GM19238 (cell line): ENCODE results near the gene FBXL14.
"Not testable (repeated sequence)": the region's sequence is repeated elsewhere in the genome, so short reads cannot be mapped to it uniquely, and the experiment has no call there.

Source experiments
- DNase-seq: peaks from one replicate; pipeline ENCODE4 v3.0.0; 2011; ENCODE audit warnings: low spot score; ENCODE audit not compliant: insufficient read length

The FBXL14 gene

DNA sequence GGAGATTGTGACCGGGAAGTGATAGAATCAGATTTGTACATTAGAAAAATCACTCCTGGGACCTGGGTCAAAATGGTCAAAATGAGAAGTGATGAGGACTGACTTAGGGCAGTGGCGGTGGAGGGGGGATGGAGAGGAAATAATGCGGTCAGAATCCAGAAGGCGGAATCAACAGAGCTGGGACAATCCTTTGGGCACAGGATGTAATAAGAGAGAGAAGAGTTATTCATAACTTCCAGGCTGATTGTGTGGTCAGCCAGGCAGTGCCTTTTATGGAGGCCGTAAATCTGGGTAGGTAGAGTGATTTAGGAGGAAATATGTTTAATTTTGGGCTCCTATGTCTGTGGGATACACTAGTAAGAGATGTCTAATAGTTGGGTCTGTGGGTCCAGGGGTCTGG is 21.6 kb downstream of the FBXL14 start:
- DNase-seq = no peak

DNA sequence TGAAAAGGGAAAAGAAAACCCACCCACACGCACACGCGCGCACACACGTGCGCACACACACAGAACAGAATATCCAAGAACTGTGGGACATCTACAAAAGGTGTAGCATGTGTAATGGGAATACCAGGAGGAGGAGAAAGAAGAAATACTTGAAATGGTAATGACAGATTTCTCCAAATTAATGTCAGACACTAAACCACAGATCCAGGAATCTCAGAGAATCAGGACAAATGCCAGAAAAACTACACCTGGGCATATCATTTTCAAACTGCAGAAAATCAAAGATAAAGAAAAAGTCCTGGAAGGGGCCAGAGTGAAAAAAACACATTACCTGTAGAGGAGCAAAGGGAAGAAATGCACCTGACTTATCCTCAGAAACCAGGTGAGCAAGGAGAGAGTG is 26.5 kb downstream of the FBXL14 start:
- no peak for DNase-seq

DNA sequence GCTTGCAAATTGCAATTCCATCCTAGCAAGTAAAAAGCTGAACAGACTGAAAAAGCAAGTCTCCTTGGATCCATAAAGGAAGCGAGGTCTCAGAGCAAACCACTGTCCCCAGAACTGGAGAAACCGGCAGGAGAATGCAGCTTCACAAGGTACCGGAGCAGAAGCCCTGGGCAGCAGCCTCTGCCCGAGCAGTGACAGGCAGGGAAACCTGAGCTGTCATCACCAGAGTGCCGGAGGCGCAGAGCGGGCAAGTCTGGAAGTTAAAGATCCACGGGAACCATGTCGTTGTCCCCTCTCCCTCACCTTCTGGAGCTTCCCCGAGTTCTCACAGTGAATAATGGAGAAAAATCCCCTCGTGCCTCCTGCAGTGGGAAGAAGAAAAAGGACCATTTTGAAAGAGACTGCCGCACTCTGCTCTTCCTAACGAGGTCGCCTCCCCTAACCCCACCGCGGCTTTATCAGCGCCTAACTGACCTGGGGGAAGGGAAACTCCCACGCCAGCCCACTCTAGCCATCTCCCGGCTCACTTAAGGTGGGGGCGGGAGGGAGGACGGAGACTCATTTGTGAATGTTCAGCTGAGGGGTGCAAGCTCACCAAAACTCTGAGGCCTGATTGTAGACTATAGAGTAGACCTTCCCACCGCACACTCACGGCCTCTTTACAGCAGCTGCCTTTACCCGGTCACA is 27.8 kb downstream of the FBXL14 start:
- DNase-seq = no peak

DNA sequence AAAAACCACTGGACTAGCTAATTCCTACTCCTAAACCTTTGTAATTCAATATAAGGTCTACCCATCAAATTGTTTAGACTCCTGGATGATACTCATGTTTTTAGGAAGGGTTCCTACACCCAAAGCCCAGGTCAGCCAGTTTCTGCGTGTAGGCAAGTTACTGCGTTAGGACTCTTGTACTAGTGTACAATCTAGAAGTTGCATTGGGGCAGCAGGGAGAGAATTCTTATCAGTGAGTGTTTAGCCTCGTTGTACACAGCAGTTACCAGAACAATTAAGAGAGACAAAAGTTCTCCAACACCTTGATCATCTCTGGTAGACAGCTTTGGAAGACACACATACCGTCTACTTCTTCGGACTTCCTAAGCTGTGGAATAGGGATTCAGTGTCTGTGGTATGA is 29.2 kb downstream of the FBXL14 start:
- DNase-seq = no peak

DNA sequence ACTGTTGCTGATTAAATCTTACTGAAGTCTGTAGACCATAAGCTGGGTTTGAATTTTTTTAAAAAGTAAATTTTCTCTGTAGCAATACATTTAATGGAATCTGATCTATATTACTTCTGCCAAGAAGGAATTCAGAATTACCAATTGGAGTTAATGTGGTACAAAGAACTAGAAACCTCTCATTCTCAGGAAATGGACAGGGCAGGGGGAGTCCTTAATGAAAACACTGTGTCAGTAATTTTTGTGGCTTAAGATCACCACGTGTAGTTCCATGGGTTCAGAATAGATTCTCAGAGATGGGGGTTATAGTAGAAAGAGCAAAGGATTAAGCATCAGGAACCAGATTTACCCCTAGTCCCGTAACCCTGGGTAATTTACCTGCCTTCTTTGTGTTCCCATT is 30.3 kb downstream of the FBXL14 start:
- no peak for DNase-seq

DNA sequence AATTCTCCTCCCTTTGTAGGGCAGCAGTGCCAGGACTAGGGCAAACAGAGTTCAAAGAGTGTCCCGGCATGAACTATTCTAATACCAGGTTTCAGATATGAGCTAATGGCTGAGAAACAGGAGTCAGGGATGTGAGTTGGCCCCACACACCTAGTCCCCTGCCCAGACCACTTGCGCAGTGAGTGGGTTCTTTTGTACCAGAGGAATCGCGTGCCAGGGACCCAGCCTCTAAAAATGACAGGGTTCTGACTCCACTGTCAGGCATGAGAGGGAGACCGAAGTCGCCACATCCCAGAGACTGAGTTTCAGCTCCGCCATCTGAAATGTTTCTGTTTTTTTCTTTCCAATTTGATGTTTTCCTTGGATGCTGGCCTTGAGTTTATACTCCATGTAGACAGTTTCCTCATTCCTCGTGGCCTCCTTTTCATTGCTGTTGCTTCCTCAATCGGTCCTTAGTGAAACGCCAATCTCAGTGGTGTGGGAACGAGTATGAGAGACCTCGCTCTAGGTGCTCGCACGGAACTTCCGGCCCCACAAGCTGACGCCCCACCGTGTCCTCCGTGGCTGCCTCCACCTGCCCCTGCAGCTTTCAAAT is 31.5 kb downstream of the FBXL14 start:
- DNase-seq = no peak

DNA sequence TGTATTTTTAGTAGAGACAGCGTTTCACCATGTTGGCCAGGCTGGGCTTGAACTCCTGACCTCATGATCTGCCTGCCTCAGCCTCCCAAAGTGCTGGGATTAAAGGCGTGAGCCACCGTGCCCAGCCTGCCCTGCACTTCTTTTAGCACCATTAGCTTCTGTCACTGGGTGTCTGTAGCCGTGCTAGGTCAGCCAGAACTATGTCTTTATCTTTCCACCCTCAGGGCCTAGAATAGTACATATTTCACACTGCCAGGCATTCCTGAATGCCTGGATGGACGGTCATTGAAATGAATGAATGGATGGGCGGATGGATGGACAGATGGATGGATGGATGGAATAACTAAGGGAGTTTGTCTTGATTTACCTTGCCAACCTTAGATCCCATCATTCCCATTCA is 33.7 kb downstream of the FBXL14 start:
- DNase-seq = no peak

DNA sequence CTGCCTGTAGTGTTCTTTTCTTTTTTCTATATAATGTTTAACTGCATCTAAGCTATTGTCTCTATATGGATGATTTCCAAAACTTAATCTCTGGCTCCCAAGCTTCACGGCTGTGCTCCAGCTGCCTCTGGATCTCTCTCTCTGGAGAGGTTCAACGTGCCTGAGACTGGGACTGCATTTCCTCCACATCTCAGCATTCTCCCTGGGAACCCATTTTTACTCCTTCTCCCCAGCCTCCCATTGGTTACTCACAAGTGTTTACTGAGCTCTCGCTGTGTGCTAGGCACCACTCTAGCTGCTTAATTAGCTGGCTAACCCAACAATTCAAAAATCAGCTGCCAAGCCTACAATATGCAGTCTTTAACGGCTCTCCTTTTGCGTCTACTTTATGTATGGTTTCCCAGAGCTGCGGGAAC is 34.7 kb downstream of the FBXL14 start:
- DNase-seq = no peak

DNA sequence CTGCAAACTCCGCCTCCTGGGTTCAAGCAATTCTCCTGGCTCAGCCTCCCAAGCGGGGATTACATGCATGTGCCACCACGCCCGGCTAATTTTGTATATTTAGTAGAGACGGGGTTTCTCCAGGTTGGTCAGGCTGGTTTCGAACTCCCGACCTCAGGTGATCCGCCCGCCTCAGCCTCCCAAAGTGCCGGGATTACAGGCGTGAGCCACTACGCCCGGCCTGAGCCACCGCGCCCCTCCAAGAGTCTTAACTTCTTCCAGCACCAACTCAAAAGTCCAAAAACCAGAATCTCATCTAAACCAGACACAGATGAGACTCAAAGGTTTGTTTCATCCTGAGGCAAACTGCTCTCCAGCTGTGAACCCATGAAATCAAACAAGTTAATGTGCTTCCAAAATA is 36.3 kb downstream of the FBXL14 start:
- not testable (repeated sequence) for DNase-seq

DNA sequence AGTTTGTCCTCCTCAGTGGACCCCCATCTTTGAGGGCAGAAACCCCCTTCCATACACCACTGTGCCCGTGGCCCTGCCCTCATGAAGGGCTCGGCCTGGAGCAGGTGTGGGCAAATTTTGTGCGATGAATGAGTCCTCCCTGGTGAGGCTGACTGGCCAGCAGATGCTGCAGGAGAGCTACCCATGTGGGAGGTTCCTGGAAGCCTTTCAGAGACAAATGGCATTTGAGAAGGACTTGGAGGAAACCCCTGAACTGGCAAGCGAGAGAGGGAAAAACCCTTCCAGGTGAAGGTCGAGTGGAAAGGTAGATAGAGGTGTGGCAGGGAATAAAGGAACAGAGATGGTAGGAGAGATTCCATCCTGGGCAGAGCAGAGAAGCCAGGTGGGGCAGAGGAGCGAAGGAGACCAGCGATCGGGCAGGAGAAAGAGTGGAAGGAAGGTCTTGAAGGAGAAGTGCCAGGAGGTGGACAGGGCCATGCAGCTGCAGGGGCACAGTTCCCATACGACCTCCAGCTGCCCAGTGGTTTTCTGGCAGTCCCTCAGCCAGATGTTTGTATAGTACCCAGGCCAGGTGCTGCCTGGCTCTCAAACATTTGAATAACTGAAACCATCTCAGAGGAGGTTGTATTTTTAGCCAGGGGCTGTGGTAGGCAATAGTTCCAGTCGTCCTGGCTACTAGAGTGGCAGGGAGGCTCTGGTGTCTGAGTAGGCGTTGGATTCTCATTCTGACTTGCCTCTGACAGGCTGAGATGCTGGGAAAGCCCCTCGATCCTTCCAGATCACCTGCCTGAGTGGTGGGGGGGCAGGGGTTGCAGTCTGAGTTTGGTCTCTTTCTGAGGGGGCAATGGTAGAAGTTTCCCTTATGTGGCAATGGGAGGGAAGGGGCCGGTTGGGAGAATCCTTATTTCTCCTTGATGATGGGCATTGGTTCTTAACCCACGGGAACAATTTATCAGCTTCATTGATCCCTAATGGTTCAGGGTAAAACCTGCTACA is 40.1 kb downstream of the FBXL14 start:
- DNase-seq = peak; percentile 80

DNA sequence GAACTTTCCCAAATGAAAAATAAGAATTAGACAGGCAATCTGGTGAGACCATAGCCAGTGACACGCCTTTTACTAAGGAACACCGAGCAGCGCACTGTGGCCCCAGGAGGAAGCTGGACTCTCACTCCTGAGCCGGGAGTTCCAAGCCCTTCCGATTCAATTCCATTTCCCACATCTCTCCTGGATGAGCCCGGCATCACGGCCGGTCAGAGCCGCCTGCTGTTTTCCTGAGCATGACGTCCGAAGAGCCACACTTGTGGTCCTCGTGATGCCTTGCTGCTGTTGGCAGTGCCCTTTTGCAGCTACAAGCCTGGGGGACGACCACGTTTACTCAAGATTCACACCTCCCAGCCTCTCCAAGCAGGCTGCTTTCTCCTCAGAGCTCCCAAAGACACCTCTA is 40.8 kb downstream of the FBXL14 start:
- no peak for DNase-seq

DNA sequence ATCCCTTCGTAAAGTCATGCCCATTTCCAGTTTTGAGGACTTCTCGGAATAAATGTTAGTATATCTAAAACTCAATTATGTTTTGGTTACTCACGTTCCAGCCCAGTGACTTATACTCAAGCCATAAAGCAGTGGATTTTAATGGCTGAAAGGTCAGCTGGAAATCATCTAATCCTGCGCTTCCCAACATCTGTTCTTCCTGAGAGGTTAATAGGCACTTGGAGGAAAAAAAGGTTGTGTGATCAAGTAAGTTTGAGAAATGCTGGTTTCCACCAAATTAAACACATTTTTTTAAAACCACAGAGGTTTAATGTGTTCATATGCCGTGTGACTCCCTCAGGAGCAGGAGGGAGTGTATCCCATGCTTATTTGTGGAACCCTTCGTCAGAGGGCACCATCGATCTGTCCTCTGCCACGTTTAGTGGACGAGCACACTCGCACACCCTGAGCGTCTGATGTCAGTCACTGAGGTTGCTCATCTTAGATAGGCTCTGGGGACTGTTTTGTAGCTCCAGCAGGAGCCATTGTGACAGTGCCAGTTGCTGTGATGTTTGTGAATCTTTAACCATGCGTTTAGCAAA is 41.4 kb downstream of the FBXL14 start:
- DNase-seq = no peak

DNA sequence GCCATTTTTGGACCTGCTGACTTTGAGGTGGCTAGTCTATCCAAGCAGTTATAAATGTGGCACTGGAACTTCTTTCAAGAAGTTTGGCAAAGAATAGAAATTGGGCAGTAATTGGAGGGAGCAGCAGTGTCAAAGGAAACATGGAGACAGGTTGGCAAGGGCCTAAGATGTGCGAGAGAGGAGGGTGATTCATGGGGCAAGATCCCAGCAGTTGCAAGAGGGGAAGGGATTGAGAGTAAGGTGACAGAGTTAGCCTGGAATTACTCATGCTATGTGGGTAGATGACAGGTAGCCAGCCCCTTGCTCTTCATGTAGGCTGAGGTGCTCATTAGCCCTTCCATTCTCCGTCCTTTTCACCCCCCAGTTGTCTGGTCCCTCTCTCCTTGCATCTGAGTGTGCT is 42.2 kb downstream of the FBXL14 start:
- no peak for DNase-seq

DNA sequence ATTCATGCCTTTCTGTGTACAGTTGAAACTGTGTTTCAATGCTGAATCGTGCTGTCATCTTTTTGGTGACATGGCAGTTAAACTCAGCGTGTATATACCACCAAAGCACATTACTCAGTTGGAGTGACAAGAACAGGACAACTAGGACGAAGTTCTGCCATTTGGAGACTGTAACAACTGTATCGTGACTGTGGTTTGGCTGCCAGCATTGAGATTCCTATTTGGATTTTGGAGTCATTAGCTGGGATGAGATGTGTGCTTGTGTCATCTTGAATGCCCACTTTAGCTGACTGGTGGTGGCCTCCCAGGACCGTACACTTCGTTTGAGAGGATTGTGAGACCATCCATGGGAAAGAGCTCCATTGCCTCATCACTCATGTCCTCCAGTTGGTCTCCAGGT is 42.9 kb downstream of the FBXL14 start:
- DNase-seq = no peak

DNA sequence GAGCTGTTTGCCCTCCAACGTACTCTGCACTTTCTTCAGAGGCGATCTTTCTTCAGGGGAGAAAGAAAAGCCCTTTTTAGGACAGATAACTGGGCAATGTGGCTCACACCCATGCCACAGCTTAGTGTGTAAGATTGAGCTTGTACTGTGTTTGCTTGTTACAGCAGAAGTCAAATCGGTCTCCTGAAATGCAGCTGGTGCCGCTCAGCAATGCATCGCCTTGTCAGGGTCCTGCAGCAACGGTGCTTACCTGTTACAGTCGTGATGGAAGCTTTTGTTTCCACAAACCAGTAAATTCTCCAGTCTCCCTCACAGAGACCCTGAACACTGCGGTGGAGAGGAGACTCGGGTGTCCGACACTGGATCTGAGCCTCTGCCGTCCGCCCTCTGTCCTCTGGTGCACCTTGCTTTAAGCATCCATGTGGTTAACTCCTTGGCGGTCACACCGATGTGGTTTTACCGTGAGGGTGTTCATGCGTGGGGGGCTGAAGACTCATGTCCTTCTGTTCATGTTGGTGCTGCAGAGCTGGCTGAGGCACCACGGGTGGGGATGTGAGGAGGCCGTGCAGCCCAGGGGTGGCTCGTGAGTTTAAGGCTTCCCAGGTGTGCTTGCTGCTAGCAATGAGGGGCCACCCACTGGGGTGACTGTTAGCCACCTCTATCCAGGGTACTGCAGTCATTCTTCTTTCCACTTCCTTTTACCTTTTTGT is 47.3 kb downstream of the FBXL14 start:
- DNase-seq = no peak

DNA sequence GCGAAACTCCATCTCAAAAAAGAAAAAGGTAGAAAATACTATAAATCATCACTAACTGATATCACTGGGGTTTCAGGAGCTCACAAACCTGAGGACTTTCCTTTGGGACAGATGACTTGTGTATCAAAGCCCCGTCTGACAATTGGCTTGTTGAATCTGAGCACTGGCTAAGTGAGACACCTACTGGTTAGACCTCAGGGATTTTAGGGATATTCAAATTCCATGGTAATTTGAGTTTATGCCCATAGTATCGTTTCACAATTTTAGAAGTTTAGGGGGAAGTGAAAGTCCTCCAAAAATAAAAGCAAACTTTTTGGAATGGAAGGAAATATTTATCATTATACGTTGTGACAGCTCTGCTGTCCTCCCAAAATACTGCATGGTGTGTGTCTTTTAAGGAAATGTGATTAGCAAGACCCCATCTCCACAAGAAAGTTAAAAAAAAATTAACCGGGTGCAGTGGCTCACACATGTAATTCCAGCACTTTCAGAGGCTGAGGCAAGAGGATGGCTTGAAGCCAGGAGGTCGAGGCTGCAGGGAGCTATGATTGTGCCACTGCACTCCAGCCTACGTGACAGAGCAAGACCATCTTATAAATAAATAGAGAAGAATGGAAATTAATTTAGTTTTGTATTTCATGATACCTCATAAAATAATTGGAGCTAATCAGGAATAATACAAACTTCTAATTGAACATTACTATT is 49.2 kb downstream of the FBXL14 start:
- DNase-seq = no peak

DNA sequence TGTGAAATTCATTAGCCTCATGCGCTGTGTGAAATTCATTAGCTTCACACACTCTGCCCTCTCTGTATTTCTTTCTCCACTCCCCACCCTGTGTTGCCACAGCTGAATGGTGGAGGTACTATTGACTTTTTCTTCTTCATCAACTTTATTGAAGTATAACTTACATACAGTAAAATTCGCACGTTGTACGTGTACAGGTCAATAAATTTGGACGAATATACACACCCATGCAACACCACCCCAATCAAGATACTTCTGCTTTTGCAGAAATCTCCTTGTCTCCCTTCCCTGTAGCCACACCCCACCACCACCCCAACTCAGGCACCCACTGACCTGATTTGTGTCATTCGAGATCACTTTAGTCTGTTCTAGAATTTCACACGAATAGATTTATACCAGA is 51.8 kb downstream of the FBXL14 start:
- no peak for DNase-seq

DNA sequence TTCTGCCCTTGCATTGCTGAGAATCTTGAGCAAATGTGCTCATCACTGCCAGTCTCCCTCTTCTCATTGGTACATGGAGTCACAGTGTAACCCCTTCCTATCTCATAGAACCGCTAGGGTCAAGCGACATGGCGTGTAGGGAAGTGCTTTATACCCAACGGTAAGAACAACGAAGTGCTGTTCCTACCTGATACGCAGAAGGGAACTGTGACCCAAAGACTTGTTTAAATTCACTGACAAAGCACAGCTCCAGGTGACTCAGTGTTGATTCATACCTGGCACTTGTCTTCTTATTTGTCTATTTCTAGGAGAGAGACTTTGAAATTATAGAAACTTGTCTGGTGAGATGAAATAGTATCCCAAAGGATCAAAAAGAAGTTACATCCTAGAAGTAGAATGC is 53.7 kb downstream of the FBXL14 start:
- no peak for DNase-seq

DNA sequence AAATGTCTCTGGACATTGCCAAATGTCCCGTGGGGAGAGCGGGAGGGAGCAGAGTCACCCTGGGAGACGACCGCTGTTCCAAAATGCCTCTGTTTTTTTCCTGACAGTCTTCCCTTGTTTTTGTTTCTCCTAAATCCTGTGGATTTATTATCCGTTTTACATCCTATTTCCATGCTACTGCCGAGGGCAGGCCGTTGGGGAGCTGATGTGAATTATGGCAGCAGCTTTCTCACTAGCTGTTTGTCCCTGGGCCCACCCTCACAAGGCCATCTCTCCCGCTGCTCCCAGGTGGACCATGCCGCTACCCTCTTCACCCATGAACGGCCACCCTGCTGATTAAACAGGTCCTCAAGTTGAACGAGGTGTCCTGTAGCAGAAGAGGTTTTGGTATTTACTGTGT is 55.2 kb downstream of the FBXL14 start:
- no peak for DNase-seq

DNA sequence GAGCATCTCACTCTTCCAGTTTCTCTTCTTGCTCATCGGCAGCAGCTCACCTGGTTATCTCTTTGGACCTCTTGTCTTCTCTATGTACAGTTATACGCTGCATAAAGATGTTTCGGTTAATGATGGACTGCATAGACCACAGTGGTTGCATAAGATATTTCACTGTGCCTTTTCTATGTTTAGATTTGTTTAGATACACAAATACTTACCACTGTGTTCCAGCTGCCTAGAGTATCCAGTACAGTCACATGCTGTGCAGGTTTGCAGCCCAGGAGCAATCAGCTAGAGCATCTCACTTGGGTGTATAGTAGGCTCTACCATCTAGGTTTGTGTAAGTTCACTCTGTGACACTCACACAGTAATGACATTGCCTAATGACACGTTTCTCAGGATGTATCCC is 57.6 kb downstream of the FBXL14 start:
- no peak for DNase-seq

DNA sequence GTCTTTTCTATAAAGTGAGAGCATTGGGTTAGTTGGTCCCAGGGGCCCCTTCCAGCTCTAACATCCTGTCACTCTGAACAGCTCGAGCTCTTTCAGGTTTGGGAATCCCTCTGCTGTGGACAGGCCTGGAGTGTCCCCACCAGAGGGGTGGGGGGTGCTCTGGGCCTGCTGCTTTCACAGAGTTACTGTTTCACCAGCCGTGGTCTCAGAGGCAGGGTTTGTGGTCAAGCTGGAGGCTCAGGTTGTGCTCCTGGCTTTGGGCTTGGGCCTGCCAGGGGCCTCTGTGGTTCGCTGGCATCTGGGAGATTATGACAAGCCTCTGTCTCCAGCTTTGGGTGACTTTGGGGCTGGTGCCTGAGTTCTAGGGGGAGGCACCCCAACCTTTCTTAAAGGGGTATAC is 59.6 kb downstream of the FBXL14 start:
- peak; percentile 52 for DNase-seq
